HG03064 (cell line): ENCODE data around the gene BOLA2B.

Source experiments
- ATAC-seq: cut with Tn5 transposase; IDR thresholded peaks from one replicate; pipeline ENCODE4 v1.9.1; 2021; ENCODE audit warnings: low read depth; ENCODE audit not compliant: unreplicated experiment

The BOLA2B gene

DNA sequence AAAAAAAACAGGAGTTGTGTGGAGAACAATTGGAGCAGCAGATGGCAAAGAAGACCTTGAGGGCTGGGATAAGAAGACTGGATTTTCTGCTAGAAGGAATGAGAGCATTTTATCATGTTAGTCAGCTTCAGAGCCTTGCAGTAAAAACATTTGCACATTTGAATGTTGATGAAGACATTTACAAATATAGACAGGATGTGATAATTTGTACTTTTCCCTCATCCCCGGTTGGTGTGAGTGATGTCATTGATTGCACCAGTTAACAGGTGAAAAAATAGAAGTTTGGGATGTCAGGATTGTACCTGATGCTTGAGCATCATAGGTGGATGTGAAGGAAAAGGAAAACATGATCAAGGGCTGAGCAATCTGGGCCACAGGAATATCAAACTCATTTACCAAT, 47.8 kb downstream of the BOLA2B start:
- no peak for ATAC-seq

DNA sequence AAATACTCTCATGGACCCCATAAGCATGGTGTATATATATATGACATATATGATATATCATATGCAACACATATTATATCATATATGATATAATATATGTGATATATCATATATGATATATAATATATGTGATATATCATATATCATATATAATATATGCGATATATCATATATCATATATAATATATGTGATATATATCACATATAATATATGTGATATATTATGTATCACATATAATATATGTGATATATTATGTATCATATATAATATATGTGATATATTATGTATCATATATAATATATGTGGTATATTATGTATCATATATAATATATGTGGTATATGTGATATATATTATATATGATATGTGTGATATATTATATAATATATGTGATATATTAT, 48.5 kb downstream of the BOLA2B start:
- ATAC-seq = no peak

DNA sequence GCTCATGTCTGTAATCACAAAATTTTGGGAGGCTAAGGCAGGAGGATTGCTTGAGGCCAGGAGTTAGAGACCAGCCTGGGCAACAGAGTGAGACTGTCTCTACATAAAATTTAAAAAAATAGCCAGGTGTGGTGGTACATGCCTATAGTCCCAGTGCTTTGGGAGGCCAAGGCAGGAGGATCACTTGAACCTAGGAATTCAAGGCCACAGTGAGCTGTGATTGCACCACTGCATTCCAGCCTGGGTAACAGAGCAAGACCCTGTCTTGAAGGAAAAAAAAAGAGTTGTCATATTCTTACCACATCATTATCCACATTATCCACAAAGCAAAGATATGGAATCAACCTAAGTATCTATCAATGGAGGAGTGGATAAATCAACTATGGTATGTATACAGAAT, 49.4 kb downstream of the BOLA2B start:
- ATAC-seq = no peak

DNA sequence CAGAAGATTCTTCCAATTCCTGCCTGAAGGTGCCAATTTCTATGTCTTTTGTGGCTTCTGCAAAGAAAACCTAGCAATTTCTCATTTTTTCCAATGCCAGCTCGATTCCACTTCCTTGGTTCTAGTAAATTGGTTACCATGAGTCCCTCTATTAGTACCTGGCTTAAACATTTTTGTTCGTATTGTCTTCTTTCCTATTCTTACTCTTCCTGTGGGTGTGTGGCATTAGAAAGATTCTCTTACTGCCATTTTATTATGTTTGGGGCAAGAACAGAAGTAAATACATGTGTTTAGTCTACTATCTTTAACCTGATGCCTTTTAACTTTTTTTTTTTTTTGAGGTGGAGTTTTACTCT, 50.1 kb downstream of the BOLA2B start:
- no peak for ATAC-seq
